ENCODE results near the gene GPM6B.

Gene GPM6B

GRCh38 chrX:13803116-13803515 lies 13.8 kb downstream of the GPM6B start:
- Histone ChIP-seq H3F3A (ENCODE audit: insufficient read depth) (no peaks in the 10 kb centered on the region), H4K20me1 (ENCODE audit: low read depth, low read length) (no peaks in the 10 kb centered on the region), H3K4me3 (ENCODE audit: insufficient read depth, low read length, poor library complexity, severe bottlenecking) (no peak overlapping the region), H3K9me3 (ENCODE audit: insufficient read depth, low read length) (no peaks in the 10 kb centered on the region), H3K36me3 (ENCODE audit: low read length) (no peaks in the 10 kb centered on the region), H3K4me2 (ENCODE audit: low read depth, low read length, poor library complexity, severe bottlenecking) (no peak overlapping the region), H3K9ac (ENCODE audit: low read length) (no peak overlapping the region), H3K27ac (ENCODE audit: low read depth, low read length) (no peak overlapping the region), H3K79me2 (ENCODE audit: insufficient read depth, low read length) (no peaks in the 10 kb centered on the region), H3K9me2 (replicated peaks; ENCODE audit: insufficient read depth, low read length) (no peaks in the 10 kb centered on the region), H3K27me3 (ENCODE audit: low read length) (no peaks in the 10 kb centered on the region), H2AFZ (ENCODE audit: low read depth, low read length, severe bottlenecking) (no peak overlapping the region)
- TF ChIP-seq CTCF (IDR thresholded peaks at IDR 0.05; ENCODE audit: insufficient read depth, low read length, poor library complexity, severe bottlenecking): no peak
- no peak for TF ChIP-seq EZH2phosphoT487 (conservative IDR thresholded peaks at IDR 0.05; ENCODE audit: low read length)

- Histone ChIP-seq H3K9ac (ENCODE audit: low read length) (no peak overlapping the region), H2AFZ (ENCODE audit: low read depth, low read length, severe bottlenecking) (no peak overlapping the region), H3K36me3 (ENCODE audit: low read length) (no peaks in the 10 kb centered on the region), H3K27me3 (ENCODE audit: low read length) (no peaks in the 10 kb centered on the region), H3K4me3 (ENCODE audit: insufficient read depth, low read length, poor library complexity, severe bottlenecking) (no peak overlapping the region), H3F3A (ENCODE audit: insufficient read depth) (no peaks in the 10 kb centered on the region), H4K20me1 (ENCODE audit: low read depth, low read length) (no peaks in the 10 kb centered on the region), H3K9me3 (ENCODE audit: insufficient read depth, low read length) (no peaks in the 10 kb centered on the region), H3K4me2 (ENCODE audit: low read depth, low read length, poor library complexity, severe bottlenecking) (no peak overlapping the region), H3K27ac (ENCODE audit: low read depth, low read length) (no peak overlapping the region), H3K9me2 (replicated peaks; ENCODE audit: insufficient read depth, low read length) (no peaks in the 10 kb centered on the region), H3K79me2 (ENCODE audit: insufficient read depth, low read length) (no peaks in the 10 kb centered on the region)
- no peak for TF ChIP-seq CTCF (IDR thresholded peaks at IDR 0.05; ENCODE audit: insufficient read depth, low read length, poor library complexity, severe bottlenecking)
- no peak for TF ChIP-seq EZH2phosphoT487 (conservative IDR thresholded peaks at IDR 0.05; ENCODE audit: low read length)
Observed at GRCh38 chrX:13798184-13798583, 18.7 kb downstream of the GPM6B start.

GRCh38 chrX:13797512-13797911 lies 19.4 kb downstream of the GPM6B start:
- Histone ChIP-seq H3K27ac (ENCODE audit: low read depth, low read length) (no peak overlapping the region), H3K4me2 (ENCODE audit: low read depth, low read length, poor library complexity, severe bottlenecking) (no peak overlapping the region), H3K4me3 (ENCODE audit: insufficient read depth, low read length, poor library complexity, severe bottlenecking) (no peak overlapping the region), H3K9ac (ENCODE audit: low read length) (no peak overlapping the region), H3K9me3 (ENCODE audit: insufficient read depth, low read length) (no peaks in the 10 kb centered on the region), H3K36me3 (ENCODE audit: low read length) (no peaks in the 10 kb centered on the region), H4K20me1 (ENCODE audit: low read depth, low read length) (no peaks in the 10 kb centered on the region), H3K9me2 (replicated peaks; ENCODE audit: insufficient read depth, low read length) (no peaks in the 10 kb centered on the region), H3F3A (ENCODE audit: insufficient read depth) (no peaks in the 10 kb centered on the region), H3K79me2 (ENCODE audit: insufficient read depth, low read length) (no peaks in the 10 kb centered on the region), H2AFZ (ENCODE audit: low read depth, low read length, severe bottlenecking) (no peak overlapping the region), H3K27me3 (ENCODE audit: low read length) (no peaks in the 10 kb centered on the region)
- no peak for TF ChIP-seq CTCF (IDR thresholded peaks at IDR 0.05; ENCODE audit: insufficient read depth, low read length, poor library complexity, severe bottlenecking)
- TF ChIP-seq EZH2phosphoT487 (conservative IDR thresholded peaks at IDR 0.05; ENCODE audit: low read length): no peak
